Ishikawa (cell line): ENCODE results near the gene INO80.

Source experiments
- CEBPB ChIP-seq: IDR thresholded peaks from 2 replicates; pipeline ENCODE4 v1.6.1; 2012
- CREB1 ChIP-seq: IDR thresholded peaks from 2 replicates; pipeline ENCODE4 v1.6.1; 2012; ENCODE audit warnings: low read depth
- EGR1 ChIP-seq: IDR thresholded peaks from 2 replicates; pipeline ENCODE4 v1.6.1; 2012
- EP300 ChIP-seq: IDR thresholded peaks from 2 replicates; pipeline ENCODE4 v1.6.1; 2012; ENCODE audit warnings: borderline replicate concordance
- FOXM1 ChIP-seq: IDR thresholded peaks from 2 replicates; pipeline ENCODE4 v1.6.1; 2012; ENCODE audit warnings: low read depth, borderline replicate concordance
- NFIC ChIP-seq: IDR thresholded peaks from 2 replicates; pipeline ENCODE4 v1.6.1; 2012
- RAD21 ChIP-seq: IDR thresholded peaks from 2 replicates; pipeline ENCODE4 v1.6.1; 2012; ENCODE audit warnings: low read depth
- TAF1 ChIP-seq: IDR thresholded peaks from 2 replicates; pipeline ENCODE4 v1.6.1; 2012; ENCODE audit warnings: low read depth, mild to moderate bottlenecking
- TCF12 ChIP-seq: IDR thresholded peaks from 2 replicates; pipeline ENCODE4 v1.6.1; 2012; ENCODE audit warnings: low read depth
- TEAD4 ChIP-seq: IDR thresholded peaks from 2 replicates; pipeline ENCODE4 v1.6.1; 2012
- YY1 ChIP-seq: IDR thresholded peaks from 2 replicates; pipeline ENCODE4 v1.6.1; 2012; ENCODE audit warnings: low read depth
- ZBTB7A ChIP-seq: IDR thresholded peaks from 2 replicates; pipeline ENCODE4 v1.6.1; 2012; ENCODE audit warnings: low read depth
- TF ChIP-seq, protein P1 (sequence below): IDR thresholded peaks from 2 replicates; pipeline ENCODE4 v1.6.1; 2012
- TF ChIP-seq, protein P2 (sequence below): IDR thresholded peaks from 2 replicates; pipeline ENCODE4 v1.6.1; 2012; ENCODE audit warnings: low read depth, mild to moderate bottlenecking
- TF ChIP-seq, protein P3 (sequence below): IDR thresholded peaks from 2 replicates; pipeline ENCODE4 v1.6.1; 2012

Gene INO80

DNA sequence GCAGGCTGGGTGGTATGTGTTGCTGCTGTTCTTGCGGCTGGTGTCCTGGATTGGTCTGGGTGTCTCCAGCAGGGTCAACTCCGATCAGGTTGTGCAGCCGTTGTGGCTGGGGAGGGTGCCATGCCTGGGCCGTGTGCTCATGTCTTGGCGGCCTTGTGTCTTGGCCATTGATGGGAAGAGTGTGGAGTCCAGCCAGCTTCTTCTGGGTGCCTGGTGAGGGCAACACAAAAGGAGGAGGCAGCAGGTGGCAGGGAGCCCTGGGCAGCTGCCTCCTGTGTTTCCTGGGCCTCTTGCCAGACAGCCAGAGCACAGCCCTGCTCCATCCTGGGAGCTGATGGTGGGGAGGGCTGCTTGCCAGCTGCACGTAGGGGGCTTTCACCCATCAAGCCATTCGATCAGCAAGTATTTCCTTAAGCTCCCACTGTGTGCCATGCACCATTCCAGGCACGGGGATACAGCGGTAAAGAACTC lies 158.5 kb downstream of the INO80 start:
- TF ChIP-seq, protein P1, sequence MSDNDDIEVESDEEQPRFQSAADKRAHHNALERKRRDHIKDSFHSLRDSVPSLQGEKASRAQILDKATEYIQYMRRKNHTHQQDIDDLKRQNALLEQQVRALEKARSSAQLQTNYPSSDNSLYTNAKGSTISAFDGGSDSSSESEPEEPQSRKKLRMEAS = peak; percentile 79
- no peak; the same call in 1 of the 2 replicates for TF ChIP-seq ZBTB7A
- TF ChIP-seq EP300 = peak; percentile 91
- TF ChIP-seq RAD21 = no peak
- TF ChIP-seq CEBPB = peak; percentile 9; the same call in 1 of the 2 replicates
- peak; percentile 98 for TF ChIP-seq NFIC
- peak; percentile 66; the same call in 1 of the 2 replicates for TF ChIP-seq FOXM1
- no peak for TF ChIP-seq EGR1
- no peak for TF ChIP-seq CREB1
- TF ChIP-seq TEAD4 = peak; percentile 65
- TF ChIP-seq TAF1 = 0 out of 2 replicates have a peak, but pooled peaks have one; percentile 6
- TF ChIP-seq, protein P2, sequence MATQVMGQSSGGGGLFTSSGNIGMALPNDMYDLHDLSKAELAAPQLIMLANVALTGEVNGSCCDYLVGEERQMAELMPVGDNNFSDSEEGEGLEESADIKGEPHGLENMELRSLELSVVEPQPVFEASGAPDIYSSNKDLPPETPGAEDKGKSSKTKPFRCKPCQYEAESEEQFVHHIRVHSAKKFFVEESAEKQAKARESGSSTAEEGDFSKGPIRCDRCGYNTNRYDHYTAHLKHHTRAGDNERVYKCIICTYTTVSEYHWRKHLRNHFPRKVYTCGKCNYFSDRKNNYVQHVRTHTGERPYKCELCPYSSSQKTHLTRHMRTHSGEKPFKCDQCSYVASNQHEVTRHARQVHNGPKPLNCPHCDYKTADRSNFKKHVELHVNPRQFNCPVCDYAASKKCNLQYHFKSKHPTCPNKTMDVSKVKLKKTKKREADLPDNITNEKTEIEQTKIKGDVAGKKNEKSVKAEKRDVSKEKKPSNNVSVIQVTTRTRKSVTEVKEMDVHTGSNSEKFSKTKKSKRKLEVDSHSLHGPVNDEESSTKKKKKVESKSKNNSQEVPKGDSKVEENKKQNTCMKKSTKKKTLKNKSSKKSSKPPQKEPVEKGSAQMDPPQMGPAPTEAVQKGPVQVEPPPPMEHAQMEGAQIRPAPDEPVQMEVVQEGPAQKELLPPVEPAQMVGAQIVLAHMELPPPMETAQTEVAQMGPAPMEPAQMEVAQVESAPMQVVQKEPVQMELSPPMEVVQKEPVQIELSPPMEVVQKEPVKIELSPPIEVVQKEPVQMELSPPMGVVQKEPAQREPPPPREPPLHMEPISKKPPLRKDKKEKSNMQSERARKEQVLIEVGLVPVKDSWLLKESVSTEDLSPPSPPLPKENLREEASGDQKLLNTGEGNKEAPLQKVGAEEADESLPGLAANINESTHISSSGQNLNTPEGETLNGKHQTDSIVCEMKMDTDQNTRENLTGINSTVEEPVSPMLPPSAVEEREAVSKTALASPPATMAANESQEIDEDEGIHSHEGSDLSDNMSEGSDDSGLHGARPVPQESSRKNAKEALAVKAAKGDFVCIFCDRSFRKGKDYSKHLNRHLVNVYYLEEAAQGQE = no peak
- peak; percentile 97 for TF ChIP-seq TCF12
- no peak for TF ChIP-seq YY1
- TF ChIP-seq, protein P3, sequence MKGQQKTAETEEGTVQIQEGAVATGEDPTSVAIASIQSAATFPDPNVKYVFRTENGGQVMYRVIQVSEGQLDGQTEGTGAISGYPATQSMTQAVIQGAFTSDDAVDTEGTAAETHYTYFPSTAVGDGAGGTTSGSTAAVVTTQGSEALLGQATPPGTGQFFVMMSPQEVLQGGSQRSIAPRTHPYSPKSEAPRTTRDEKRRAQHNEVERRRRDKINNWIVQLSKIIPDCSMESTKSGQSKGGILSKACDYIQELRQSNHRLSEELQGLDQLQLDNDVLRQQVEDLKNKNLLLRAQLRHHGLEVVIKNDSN = peak; percentile 58

DNA sequence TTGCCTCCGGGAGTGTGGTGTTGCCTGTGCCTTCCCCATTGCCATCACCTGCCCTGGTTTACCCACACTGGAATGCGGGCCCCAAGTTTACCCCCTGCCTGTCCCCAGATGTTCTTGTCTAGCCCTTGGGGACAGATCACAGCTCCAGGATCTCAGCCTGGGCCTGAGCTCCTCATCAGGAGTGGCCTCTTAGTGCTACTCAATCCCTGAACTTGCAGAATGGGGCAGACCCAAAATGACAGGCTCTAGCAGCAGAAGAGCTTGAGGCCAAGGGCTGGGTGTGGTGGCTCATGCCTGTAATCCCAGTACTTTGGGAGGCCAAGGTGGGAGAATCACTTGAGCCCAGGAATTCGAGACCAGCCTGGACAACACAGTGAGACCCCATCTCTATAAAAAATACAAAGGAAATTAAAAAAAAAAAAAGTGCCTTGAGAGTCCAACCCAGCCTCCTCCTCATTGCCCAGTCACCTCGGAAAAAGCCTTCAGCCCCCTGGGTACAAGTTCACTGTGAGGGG lies 159.0 kb downstream of the INO80 start:
- no peak for TF ChIP-seq FOXM1
- TF ChIP-seq, protein P2 = no peak
- no peak for TF ChIP-seq NFIC
- TF ChIP-seq EGR1 = no peak
- no peak; the same call in 1 of the 2 replicates for TF ChIP-seq ZBTB7A
- no peak for TF ChIP-seq CREB1
- no peak for TF ChIP-seq CEBPB
- no peak for TF ChIP-seq TAF1
- no peak for TF ChIP-seq TCF12
- TF ChIP-seq, protein P3 = no peak
- no peak for TF ChIP-seq YY1
- TF ChIP-seq EP300 = no peak
- TF ChIP-seq TEAD4 = no peak
- TF ChIP-seq, protein P1 = no peak
- no peak for TF ChIP-seq RAD21

DNA sequence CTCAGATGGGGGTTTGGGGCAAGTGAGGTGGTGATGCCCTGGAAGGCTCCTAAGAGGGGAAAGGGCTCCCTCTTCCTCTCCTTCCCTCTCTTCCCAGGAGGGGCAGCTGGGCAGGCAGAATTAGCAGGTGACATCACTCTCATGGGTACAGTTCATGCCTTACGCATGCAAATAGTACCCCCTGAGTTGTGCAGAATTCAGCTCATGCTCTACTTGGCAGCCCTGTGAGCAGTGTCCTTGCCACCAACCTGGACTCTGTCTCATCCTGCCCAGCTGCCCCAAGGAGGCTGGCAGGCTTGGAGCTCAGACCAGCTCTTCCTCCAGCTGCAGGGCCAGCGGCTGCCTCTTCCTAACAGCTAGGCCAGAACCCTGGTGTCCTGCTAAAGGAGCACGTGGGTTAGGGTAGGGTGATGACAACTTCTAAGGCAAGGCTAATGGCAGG lies 159.5 kb downstream of the INO80 start:
- TF ChIP-seq, protein P3 = no peak
- TF ChIP-seq CEBPB (no peak), TCF12 (no peak), RAD21 (no peak), CREB1 (no peak)
- TF ChIP-seq, protein P2 = no peak
- TF ChIP-seq, protein P1 = no peak; the same call in 1 of the 2 replicates

DNA sequence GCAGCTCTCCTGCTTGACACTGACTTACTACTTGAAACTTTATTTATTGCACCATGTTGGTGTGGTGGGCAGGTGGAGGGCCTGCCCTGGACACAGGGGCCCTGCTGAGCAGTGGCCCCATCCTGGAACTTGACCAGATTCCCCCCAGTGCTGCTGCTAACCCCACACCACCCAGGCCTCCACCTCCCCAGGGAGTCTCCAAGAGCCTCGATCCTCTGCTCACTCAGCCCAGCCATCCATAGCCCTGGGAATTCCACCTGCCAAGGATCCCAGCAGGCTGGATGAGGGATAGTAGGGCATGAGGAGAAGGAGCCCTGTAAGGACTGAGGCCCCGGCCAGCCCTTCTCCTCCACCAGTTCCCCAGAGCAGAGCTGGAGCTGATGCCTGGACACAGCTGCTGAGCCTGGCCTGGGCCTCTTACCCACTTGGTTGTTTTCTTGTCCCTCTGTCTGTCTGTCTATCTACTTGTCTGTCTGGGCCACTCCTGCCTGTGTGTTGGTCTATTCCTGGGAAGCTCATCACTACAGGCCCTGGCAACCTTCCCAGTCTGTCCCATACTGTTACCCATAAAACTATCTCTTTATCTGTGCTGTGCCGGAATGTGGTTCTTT lies 160.0 kb downstream of the INO80 start:
- TF ChIP-seq RAD21 (no peak), TCF12 (peak; percentile 94), EGR1 (no peak), FOXM1 (peak; percentile 71; the same call in 1 of the 2 replicates), EP300 (peak; percentile 90), TEAD4 (peak; percentile 77), TAF1 (peak; percentile 32; the same call in 1 of the 2 replicates), ZBTB7A (0 out of 2 replicates have a peak, but pooled peaks have one; percentile 45), CEBPB (no peak), CREB1 (no peak), YY1 (no peak), NFIC (peak; percentile 92)
- TF ChIP-seq, protein P1 = peak; percentile 56
- TF ChIP-seq, protein P2 = no peak
- TF ChIP-seq, protein P3 = no peak
